SW480 (cell line): ENCODE results near the gene CRHR1.
"Not testable (repeated sequence)": the region's sequence is repeated elsewhere in the genome, so short reads cannot be mapped to it uniquely, and the experiment has no call there.

ENCODE experiments used
- DNase-seq: peaks from one replicate; pipeline ENCODE4 v3.0.0-alpha.2; 2016; ENCODE audit warnings: low spot score

The CRHR1 gene

GRCh38 chr17:45784293-45784740 is at the start of gene CRHR1:
Gene CRHR1, plus strand, starts transcription at chr17:45784320. Its CDS starts 225 bp downstream, at chr17:45784545.
- DNase-seq = no peak

GRCh38 chr17:45734598-45734997 is 49.5 kb upstream of the CRHR1 start:
- no peak for DNase-seq

GRCh38 chr17:45735488-45735887 is 48.6 kb upstream of the CRHR1 start:
- no peak for DNase-seq

GRCh38 chr17:45739786-45740185 is 44.3 kb upstream of the CRHR1 start:
- DNase-seq = no peak

- peak; percentile 76 for DNase-seq
Measured at GRCh38 chr17:45740553-45741330, 43.4 kb upstream of the CRHR1 start.

GRCh38 chr17:45742251-45742650 is 41.9 kb upstream of the CRHR1 start:
- no peak for DNase-seq

GRCh38 chr17:45743626-45744326 is 40.3 kb upstream of the CRHR1 start:
- DNase-seq = no peak

- DNase-seq = not testable (repeated sequence)
Measured at GRCh38 chr17:45744826-45745225, 39.3 kb upstream of the CRHR1 start.

GRCh38 chr17:45745601-45746494 is 38.3 kb upstream of the CRHR1 start:
- DNase-seq = no peak

GRCh38 chr17:45747911-45748310 is 36.2 kb upstream of the CRHR1 start:
- no peak for DNase-seq

- no peak for DNase-seq
Measured at GRCh38 chr17:45748731-45749310, 35.3 kb upstream of the CRHR1 start.

GRCh38 chr17:45749831-45750335 is 34.2 kb upstream of the CRHR1 start:
- DNase-seq = no peak

GRCh38 chr17:45750779-45751440 is 33.2 kb upstream of the CRHR1 start:
- no peak for DNase-seq

- DNase-seq = no peak
Measured at GRCh38 chr17:45751466-45751865, 32.7 kb upstream of the CRHR1 start.

GRCh38 chr17:45752246-45752645 is 31.9 kb upstream of the CRHR1 start:
- DNase-seq = no peak

- DNase-seq = no peak
Measured at GRCh38 chr17:45753645-45754225, 30.4 kb upstream of the CRHR1 start.

GRCh38 chr17:45755050-45755449 is 29.1 kb upstream of the CRHR1 start:
- no peak for DNase-seq

- no peak for DNase-seq
Measured at GRCh38 chr17:45756266-45756991, 27.7 kb upstream of the CRHR1 start.

- no peak for DNase-seq
Measured at GRCh38 chr17:45757431-45758218, 26.5 kb upstream of the CRHR1 start.
